Measurements from ENCODE around the gene ATXN10. TPM values are rescaled to one million over a fixed set of nuclear protein-coding genes. Genes with fewer than 3 reads are reported as not detected.

The ATXN10 gene
- total RNA-seq, 1 donor from 2014 or later = 99.7 TPM

DNA sequence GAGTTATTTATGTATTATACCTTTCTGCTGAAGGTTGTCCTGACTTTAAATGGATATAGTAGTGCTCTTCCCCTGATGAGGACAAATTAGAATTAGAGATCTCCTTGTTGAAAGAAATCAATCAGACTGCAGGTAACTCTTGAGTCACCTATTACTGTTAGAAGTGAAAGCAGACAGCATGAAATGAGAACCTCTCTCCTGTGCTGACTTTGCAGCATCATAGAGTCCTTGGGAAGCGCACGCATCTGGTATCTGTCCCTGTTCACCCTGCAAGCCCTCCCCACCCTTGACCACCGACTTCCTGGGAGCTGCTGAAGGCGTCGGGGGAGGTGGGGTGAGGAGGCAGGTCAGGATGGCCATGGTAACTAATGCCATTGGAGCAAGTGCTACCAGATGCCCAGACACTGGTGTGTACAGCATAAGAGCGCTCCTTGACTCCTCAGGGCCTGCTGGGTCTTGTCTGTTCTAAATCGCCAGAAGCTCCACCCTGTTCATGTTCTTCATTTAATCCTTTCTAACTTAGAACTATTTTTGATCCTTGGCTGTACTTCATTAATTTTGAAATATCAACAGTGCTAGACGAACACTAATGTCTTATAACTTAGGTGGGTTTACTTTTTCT is 161.4 kb downstream of the ATXN10 start:
- intact Hi-C loops (cut with micrococcal nuclease) = no loop called here
- no peak overlapping the region for H3K4me3 Mint-ChIP-seq
- no peak for DNase-seq
- ATAC-seq (ENCODE audit: low read depth) = no peak
- ChIA-PET CTCF (no interaction called here), POLR2A (interaction anchor here (0.6 kb wide), 1 partner anchor 1439 kb away, joined by 3 read pairs; no protein-coding TSS in a partner anchor)
- TF ChIP-seq, protein P1, sequence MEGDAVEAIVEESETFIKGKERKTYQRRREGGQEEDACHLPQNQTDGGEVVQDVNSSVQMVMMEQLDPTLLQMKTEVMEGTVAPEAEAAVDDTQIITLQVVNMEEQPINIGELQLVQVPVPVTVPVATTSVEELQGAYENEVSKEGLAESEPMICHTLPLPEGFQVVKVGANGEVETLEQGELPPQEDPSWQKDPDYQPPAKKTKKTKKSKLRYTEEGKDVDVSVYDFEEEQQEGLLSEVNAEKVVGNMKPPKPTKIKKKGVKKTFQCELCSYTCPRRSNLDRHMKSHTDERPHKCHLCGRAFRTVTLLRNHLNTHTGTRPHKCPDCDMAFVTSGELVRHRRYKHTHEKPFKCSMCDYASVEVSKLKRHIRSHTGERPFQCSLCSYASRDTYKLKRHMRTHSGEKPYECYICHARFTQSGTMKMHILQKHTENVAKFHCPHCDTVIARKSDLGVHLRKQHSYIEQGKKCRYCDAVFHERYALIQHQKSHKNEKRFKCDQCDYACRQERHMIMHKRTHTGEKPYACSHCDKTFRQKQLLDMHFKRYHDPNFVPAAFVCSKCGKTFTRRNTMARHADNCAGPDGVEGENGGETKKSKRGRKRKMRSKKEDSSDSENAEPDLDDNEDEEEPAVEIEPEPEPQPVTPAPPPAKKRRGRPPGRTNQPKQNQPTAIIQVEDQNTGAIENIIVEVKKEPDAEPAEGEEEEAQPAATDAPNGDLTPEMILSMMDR (IDR thresholded peaks at IDR 0.05) = no peak
- peaks cover 13% of the 10 kb centered on the region for H3K4me1 Mint-ChIP-seq
- H3K27ac Mint-ChIP-seq = no peak overlapping the region
- H3K9me3 Mint-ChIP-seq = peaks cover 6% of the 10 kb centered on the region
- peaks cover 40% of the 10 kb centered on the region for H3K36me3 Mint-ChIP-seq (ENCODE audit: low read depth)
- H3K27me3 Mint-ChIP-seq = no peaks in the 10 kb centered on the region

DNA sequence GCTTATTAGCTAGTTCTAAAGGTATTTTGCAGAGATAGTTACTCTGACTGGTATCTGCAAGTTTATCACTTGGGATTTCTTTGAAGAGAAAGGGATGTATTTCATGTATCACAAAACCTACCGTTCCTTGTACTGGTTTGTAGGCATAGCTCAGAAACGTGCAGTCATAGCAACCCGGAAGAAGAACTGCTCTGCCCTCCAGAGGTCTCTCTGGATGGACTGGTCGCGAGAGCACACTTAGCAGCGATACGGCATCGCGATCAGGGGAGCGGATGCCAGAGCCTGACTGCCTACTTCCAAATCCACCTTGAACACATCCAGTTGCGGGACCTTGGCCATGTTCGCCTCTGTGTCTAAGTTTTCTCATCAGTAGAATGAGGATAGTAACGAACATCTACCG is 162.0 kb downstream of the ATXN10 start:
- ATAC-seq (ENCODE audit: low read depth) = no peak
- intact Hi-C loops (cut with micrococcal nuclease) = no loop called here
- Mint-ChIP-seq H3K27ac (no peak overlapping the region), H3K27me3 (no peaks in the 10 kb centered on the region), H3K36me3 (ENCODE audit: low read depth) (peaks cover 43% of the 10 kb centered on the region), H3K9me3 (peaks cover 6% of the 10 kb centered on the region), H3K4me1 (peaks cover 13% of the 10 kb centered on the region), H3K4me3 (no peak overlapping the region)
- ChIA-PET CTCF (no interaction called here), POLR2A (interaction anchor here (0.6 kb wide), 1 partner anchor 1438 kb away, joined by 3 read pairs; no protein-coding TSS in a partner anchor)
- DNase-seq = no peak
- TF ChIP-seq, protein P1 (IDR thresholded peaks at IDR 0.05) = no peak

DNA sequence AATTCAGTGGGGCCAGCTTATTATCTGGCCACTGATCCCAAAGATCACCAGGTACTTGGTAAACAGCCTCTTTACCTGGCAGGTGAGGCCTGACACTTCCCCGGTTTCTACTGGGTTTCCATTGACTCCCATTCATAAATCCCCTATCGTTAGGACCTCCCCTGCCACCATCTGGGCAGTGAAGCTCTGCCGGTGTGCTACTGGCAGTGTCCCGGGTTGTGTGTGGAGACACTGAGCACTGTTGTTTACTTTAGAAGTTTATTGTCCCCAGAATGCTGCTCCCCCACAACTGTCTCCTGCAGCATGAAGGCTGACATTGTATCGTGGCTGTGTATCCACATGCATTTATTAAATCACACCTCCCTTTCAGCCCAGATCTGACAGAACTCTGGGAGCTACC is 162.6 kb downstream of the ATXN10 start:
- no peak overlapping the region for H3K27ac Mint-ChIP-seq

DNA sequence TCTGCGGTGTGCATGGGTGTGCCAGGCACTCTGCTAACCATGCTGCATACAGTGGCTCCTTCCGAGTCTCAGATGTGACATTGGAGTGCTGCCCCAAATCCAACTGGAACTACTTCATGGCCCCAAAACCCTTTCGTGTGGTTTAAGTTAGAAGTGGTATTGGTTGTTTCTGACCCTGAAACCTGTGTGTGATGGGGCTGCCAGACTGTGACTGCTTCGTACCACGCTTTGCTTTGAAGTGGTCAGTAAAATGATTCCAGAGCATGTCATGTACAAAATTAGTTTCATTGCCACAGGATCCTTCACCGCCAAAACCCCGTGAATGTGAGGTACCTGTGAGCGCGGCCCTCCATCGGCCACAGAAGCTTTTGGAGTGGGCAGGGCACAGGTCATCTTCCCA is 163.2 kb downstream of the ATXN10 start:
- Mint-ChIP-seq H3K36me3 (ENCODE audit: low read depth) (peaks cover 45% of the 10 kb centered on the region), H3K4me1 (peaks cover 7% of the 10 kb centered on the region), H3K27me3 (no peaks in the 10 kb centered on the region), H3K27ac (no peak overlapping the region), H3K9me3 (no peaks in the 10 kb centered on the region), H3K4me3 (no peak overlapping the region)
- TF ChIP-seq, protein P1 (IDR thresholded peaks at IDR 0.05) = no peak
- CTCF ChIA-PET = no interaction called here
- POLR2A ChIA-PET = no interaction called here
- DNase-seq (no peak), ATAC-seq (ENCODE audit: low read depth) (no peak)
- intact Hi-C loops (cut with micrococcal nuclease) = no loop called here

More for the DNA sequence above, 162.6 kb downstream of the ATXN10 start:
- intact Hi-C loops (cut with micrococcal nuclease) = no loop called here
- Mint-ChIP-seq H3K36me3 (ENCODE audit: low read depth) (peaks cover 41% of the 10 kb centered on the region), H3K9me3 (no peaks in the 10 kb centered on the region), H3K4me1 (peaks cover 10% of the 10 kb centered on the region), H3K27me3 (no peaks in the 10 kb centered on the region), H3K4me3 (no peak overlapping the region)
- ATAC-seq (ENCODE audit: low read depth) (no peak), DNase-seq (no peak)
- TF ChIP-seq, protein P1 (IDR thresholded peaks at IDR 0.05) = no peak
- CTCF ChIA-PET = no interaction called here
- POLR2A ChIA-PET = no interaction called here

DNA sequence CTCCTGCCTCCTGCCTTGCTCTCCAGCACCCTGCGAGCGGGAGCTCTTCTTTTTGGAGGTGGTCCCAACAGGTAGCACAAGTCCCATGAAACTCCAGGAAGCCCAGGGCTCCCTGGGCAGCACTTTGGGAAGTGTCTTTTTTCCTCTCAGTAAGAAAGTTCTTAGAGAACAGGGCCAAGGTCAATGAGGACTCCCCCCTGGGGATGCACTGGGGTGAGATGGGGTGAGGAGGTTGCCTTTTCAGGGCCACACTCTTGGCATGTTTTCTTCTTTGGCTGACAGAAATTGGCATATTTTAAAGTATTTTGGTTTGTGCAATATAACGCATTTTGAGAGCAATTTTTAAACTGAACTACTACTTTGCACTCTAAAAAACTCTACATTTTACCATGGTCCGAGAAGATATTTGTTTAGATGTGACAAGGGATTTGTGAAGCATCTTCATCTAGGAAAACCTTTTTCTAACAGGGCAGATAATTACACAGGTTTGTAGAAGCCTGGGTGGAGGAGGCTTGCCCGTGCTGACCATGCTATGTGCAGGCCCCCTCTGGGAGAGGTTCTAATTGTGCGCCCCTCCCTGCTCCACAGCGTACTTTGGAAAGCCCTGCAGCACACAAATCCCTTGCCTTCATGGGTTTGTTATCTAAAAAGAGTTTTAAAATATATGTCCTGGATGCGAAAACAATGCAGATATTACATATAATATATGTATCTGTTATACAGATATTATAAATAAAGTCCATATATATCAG is 165.0 kb downstream of the ATXN10 start:
- no peak for ATAC-seq (ENCODE audit: low read depth)

More for the DNA sequence above, 165.0 kb downstream of the ATXN10 start:
- TF ChIP-seq, protein P1 (IDR thresholded peaks at IDR 0.05) = no peak
- Mint-ChIP-seq H3K9me3 (no peaks in the 10 kb centered on the region), H3K27ac (no peak overlapping the region), H3K4me3 (no peak overlapping the region), H3K27me3 (no peaks in the 10 kb centered on the region), H3K36me3 (ENCODE audit: low read depth) (peaks cover 59% of the 10 kb centered on the region), H3K4me1 (no peaks in the 10 kb centered on the region)
- ChIA-PET POLR2A (no interaction called here), CTCF (no interaction called here)
- DNase-seq = no peak
- intact Hi-C loops (cut with micrococcal nuclease) = no loop called here

Measured in activated B cell treated with CpG ODN at 0.5 μM for 24 hours (primary cell).